ENCODE results near the gene DNAJC15. TPM values are rescaled to one million over a fixed set of nuclear protein-coding genes. Genes with fewer than 3 reads are reported as not detected.
A peak's percentile ranks its signal among the peaks of the same experiment; 100 is the strongest.

The DNAJC15 gene
- total RNA-seq, 1 donor from 2014 or later: 27.4 TPM

DNA sequence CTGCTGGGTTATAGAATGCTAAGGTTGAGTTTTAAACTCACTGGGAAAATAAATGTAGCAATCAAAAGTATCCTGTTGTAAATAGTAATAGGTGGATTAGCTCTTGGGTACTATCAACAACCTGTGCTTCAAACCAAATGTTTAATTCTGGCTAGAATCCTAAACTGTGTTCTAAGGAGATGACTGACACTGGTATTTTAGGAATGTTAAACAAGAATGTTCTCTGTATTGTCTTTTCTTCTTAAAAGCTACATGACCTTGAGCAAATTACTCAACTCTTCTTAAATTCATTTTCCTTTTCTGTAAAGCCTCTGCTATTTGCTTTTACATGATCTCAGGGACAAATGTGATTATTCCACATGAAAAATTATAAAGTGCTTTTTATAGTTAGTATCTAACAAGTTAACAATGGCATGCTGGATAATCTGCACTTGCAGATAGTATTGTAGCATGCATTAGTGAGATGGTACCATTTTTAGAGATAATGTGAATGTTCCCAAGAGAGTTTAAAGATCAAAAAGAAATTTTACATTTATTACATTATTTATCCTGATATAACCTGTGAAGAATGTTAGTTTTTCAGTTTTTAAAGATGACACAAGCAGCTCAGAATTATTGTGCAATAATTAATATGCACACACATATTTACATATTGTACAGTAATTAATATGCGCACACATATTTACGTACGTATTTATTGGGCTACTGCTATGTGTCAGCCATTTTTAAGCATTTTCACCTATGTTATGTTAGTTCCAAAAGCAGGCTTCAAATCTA lies 17.7 kb upstream of the DNAJC15 start:
- H3K9me3 Mint-ChIP-seq (ENCODE audit: low read depth): peaks cover 9% of the 10 kb centered on the region
- peaks cover 15% of the 10 kb centered on the region for H3K4me1 Mint-ChIP-seq (ENCODE audit: low read depth)
- no peaks in the 10 kb centered on the region for H3K27me3 Mint-ChIP-seq
- TF ChIP-seq, protein P1, sequence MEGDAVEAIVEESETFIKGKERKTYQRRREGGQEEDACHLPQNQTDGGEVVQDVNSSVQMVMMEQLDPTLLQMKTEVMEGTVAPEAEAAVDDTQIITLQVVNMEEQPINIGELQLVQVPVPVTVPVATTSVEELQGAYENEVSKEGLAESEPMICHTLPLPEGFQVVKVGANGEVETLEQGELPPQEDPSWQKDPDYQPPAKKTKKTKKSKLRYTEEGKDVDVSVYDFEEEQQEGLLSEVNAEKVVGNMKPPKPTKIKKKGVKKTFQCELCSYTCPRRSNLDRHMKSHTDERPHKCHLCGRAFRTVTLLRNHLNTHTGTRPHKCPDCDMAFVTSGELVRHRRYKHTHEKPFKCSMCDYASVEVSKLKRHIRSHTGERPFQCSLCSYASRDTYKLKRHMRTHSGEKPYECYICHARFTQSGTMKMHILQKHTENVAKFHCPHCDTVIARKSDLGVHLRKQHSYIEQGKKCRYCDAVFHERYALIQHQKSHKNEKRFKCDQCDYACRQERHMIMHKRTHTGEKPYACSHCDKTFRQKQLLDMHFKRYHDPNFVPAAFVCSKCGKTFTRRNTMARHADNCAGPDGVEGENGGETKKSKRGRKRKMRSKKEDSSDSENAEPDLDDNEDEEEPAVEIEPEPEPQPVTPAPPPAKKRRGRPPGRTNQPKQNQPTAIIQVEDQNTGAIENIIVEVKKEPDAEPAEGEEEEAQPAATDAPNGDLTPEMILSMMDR (IDR thresholded peaks at IDR 0.05; ENCODE audit: unreplicated experiment): no peak
- DNase-seq (ENCODE audit: low spot score, unreplicated experiment): no peak
- no peaks in the 10 kb centered on the region for H3K36me3 Mint-ChIP-seq (ENCODE audit: insufficient read depth)
- H3K4me3 Mint-ChIP-seq (ENCODE audit: low read depth): no peak overlapping the region
- H3K27ac Mint-ChIP-seq: no peak overlapping the region

DNA sequence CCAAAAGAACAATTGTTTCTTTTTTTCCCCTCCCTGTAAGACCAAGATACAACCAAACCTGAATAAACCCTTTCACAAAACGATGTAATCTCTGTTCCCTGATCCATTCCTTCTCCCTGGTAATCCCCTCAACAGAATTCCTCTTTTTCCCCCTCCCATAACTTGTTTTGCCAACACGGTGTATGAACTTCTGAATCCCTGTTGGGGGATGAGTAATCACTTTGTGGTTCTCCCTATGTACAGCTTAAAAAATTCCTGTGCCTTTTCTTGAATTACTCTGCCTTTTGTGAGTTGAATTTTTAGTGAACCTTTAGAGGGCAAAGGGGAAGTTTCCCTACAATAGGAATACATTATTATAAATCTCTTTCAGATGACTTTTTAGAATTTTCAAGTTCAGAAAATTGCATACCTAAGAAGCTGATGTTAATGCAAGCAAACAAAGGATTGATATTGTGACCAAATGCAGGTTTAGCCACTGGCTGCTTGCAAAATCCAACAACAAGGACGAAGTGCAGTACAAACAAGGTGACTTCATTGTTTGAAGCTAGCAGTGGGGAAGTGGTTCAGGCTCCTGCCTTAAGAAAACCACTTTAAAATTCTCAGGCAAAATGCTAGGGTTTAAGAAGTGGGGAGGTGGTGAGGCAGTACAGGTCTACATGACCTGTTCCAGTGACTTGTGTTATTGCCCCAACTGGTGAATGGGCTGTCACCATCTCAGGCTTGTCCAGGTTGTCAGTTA lies 16.3 kb upstream of the DNAJC15 start:
- Mint-ChIP-seq H3K4me3 (ENCODE audit: low read depth) (no peak overlapping the region), H3K36me3 (ENCODE audit: insufficient read depth) (no peaks in the 10 kb centered on the region), H3K27ac (peak overlapping the region; percentile 0), H3K9me3 (ENCODE audit: low read depth) (peaks cover 6% of the 10 kb centered on the region), H3K4me1 (ENCODE audit: low read depth) (peaks cover 15% of the 10 kb centered on the region), H3K27me3 (no peaks in the 10 kb centered on the region)
- DNase-seq (ENCODE audit: low spot score, unreplicated experiment): no peak
- TF ChIP-seq, protein P1 (IDR thresholded peaks at IDR 0.05; ENCODE audit: unreplicated experiment): no peak

DNA sequence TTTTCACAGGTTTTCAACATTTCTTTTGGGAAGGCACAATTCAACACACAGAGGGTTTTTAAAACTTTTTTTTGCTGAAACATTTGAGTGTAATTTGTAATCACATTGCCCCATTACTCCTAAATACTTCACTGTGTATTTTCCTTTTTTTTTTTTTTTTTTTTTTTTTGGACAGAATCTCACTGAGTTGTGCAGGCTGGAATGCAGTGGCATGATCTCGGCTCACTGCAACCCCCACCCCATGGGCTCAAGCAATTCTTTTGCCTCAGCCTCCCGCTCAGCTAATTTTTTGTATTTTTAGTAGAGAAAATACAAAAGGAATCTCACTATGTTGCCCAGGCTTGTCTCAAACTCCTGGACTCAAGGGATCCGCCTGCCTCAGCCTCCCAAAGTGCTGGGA lies 14.8 kb upstream of the DNAJC15 start:
- no peaks in the 10 kb centered on the region for H3K36me3 Mint-ChIP-seq (ENCODE audit: insufficient read depth)
- H3K27ac Mint-ChIP-seq: peak overlapping the region; percentile 38

DNA sequence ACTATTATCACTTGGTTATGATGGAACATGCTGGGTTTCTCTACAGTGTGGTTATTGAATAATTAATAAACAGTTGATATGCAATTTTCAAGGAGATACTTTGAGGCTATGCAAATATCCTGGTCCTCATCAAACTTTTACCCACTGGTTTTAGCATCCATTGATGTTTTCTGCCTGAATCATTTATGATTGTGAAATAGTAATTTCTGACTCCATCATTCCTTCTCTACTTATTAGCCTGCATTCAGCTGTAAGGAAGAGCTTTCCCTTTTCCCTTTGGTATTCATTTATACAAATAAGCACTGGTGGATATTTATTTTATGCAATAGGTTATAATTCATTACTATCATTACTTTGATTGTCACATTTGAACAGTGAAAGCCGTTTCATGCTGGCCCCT lies 13.9 kb upstream of the DNAJC15 start:
- Mint-ChIP-seq H3K9me3 (ENCODE audit: low read depth) (no peaks in the 10 kb centered on the region), H3K27me3 (no peaks in the 10 kb centered on the region), H3K4me3 (ENCODE audit: low read depth) (no peak overlapping the region), H3K36me3 (ENCODE audit: insufficient read depth) (no peaks in the 10 kb centered on the region), H3K27ac (no peak overlapping the region), H3K4me1 (ENCODE audit: low read depth) (peaks cover 15% of the 10 kb centered on the region)
- DNase-seq (ENCODE audit: low spot score, unreplicated experiment): no peak
- TF ChIP-seq, protein P1 (IDR thresholded peaks at IDR 0.05; ENCODE audit: unreplicated experiment): no peak

More for the DNA sequence above, 14.8 kb upstream of the DNAJC15 start:
- no peak for DNase-seq (ENCODE audit: low spot score, unreplicated experiment)
- TF ChIP-seq, protein P1 (IDR thresholded peaks at IDR 0.05; ENCODE audit: unreplicated experiment): no peak
- peaks cover 15% of the 10 kb centered on the region for H3K4me1 Mint-ChIP-seq (ENCODE audit: low read depth)
- no peak overlapping the region for H3K4me3 Mint-ChIP-seq (ENCODE audit: low read depth)
- no peaks in the 10 kb centered on the region for H3K9me3 Mint-ChIP-seq (ENCODE audit: low read depth)
- H3K27me3 Mint-ChIP-seq: no peaks in the 10 kb centered on the region

DNA sequence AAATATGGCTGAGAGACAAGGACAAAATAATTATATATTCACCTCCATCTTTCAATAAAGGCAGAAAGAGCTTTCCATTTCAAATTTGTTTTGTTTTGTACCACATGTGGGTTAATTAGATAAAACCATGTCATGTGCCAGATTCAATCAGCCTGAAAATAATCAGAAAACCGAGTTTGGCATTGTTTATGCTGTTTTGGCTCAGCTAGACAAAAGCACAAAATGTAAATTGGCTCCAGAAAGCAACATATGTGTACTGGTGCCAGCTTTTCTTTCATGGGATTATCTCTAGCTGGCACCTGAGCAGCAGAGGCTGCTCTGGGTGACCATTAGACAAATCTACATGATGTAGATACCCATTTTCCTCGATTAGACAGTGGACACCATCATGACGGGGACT lies 9.2 kb upstream of the DNAJC15 start:
- no peaks in the 10 kb centered on the region for H3K36me3 Mint-ChIP-seq (ENCODE audit: insufficient read depth)
- no peaks in the 10 kb centered on the region for H3K27me3 Mint-ChIP-seq
- TF ChIP-seq, protein P1 (IDR thresholded peaks at IDR 0.05; ENCODE audit: unreplicated experiment): no peak
- no peak overlapping the region for H3K4me3 Mint-ChIP-seq (ENCODE audit: low read depth)
- DNase-seq (ENCODE audit: low spot score, unreplicated experiment): no peak
- no peak overlapping the region for H3K27ac Mint-ChIP-seq
- H3K4me1 Mint-ChIP-seq (ENCODE audit: low read depth): peaks cover 5% of the 10 kb centered on the region
- no peaks in the 10 kb centered on the region for H3K9me3 Mint-ChIP-seq (ENCODE audit: low read depth)
